ENCODE results near the gene NUDT22. TPM values are rescaled to one million over a fixed set of nuclear protein-coding genes. Genes with fewer than 3 reads are reported as not detected.
A peak's percentile ranks its signal among the peaks of the same experiment; 100 is the strongest.

The NUDT22 gene
- total RNA-seq, 1 donor from 2014 or later, result 39.2 TPM

- DNase-seq (ENCODE audit: low read depth), result no peak
These were observed 1.4 kb downstream of the NUDT22 start for GRCh38 chr11:64227405-64227956.

- no peak for DNase-seq (ENCODE audit: low read depth)
These were observed 3.1 kb downstream of the NUDT22 start for GRCh38 chr11:64229090-64229743.

GRCh38 chr11:64229744-64230170, 3.7 kb downstream of the NUDT22 start:
- DNase-seq (ENCODE audit: low read depth), result no peak

GRCh38 chr11:64230171-64230984, 4.3 kb downstream of the NUDT22 start, which contains the start of gene DNAJC4:
Gene DNAJC4 (plus strand): TSS chr11:64230548. CDS start chr11:64230855, 307 bp downstream.
- peak; percentile 85 for DNase-seq (ENCODE audit: low read depth)

- no peak for DNase-seq (ENCODE audit: low read depth)
These were observed 4.9 kb downstream of the NUDT22 start for GRCh38 chr11:64230985-64231365.

- DNase-seq (ENCODE audit: low read depth), result no peak
These were observed 5.5 kb downstream of the NUDT22 start for GRCh38 chr11:64231546-64231945.

- DNase-seq (ENCODE audit: low read depth), result no peak
These were observed 6.3 kb downstream of the NUDT22 start for GRCh38 chr11:64232182-64232966.

- DNase-seq (ENCODE audit: low read depth), result no peak
These were observed 6.9 kb downstream of the NUDT22 start for GRCh38 chr11:64232967-64233315.

- DNase-seq (ENCODE audit: low read depth), result no peak
These were observed 8.0 kb downstream of the NUDT22 start, which contains the start of gene VEGFB for GRCh38 chr11:64233913-64234586. Gene VEGFB (plus strand): TSS chr11:64234584. CDS start chr11:64234834, 250 bp downstream.

- no peak for DNase-seq (ENCODE audit: low read depth)
These were observed 8.7 kb downstream of the NUDT22 start for GRCh38 chr11:64234647-64235379.

GRCh38 chr11:64235437-64236161, 9.5 kb downstream of the NUDT22 start:
- no peak for DNase-seq (ENCODE audit: low read depth)

- DNase-seq (ENCODE audit: low read depth), result no peak
These were observed 11.4 kb downstream of the NUDT22 start for GRCh38 chr11:64237484-64237951.

GRCh38 chr11:64238076-64238475, 12.0 kb downstream of the NUDT22 start:
- no peak for DNase-seq (ENCODE audit: low read depth)

- DNase-seq (ENCODE audit: low read depth), result no peak
These were observed 12.9 kb downstream of the NUDT22 start for GRCh38 chr11:64238999-64239398.

GRCh38 chr11:64239662-64240434, 13.8 kb downstream of the NUDT22 start:
- DNase-seq (ENCODE audit: low read depth), result no peak

- DNase-seq (ENCODE audit: low read depth), result peak; percentile 86
These were observed 14.6 kb downstream of the NUDT22 start, which contains the start of gene FKBP2 for GRCh38 chr11:64240435-64241240. Gene FKBP2 (plus strand): TSS chr11:64241095. CDS start chr11:64242388, 1,293 bp downstream.

GRCh38 chr11:64241241-64241490, 15.1 kb downstream of the NUDT22 start:
- DNase-seq (ENCODE audit: low read depth), result peak; percentile 92
